Astrocyte of the hippocampus (primary cell): Measurements from ENCODE around the gene ADCY5.
A peak's percentile ranks its signal among the peaks of the same experiment; 100 is the strongest.

ENCODE experiments used
- DNase-seq: peaks from one replicate; pipeline ENCODE4 v3.0.0; 2011; ENCODE audit warnings: low read depth, low spot score

The ADCY5 gene

DNA sequence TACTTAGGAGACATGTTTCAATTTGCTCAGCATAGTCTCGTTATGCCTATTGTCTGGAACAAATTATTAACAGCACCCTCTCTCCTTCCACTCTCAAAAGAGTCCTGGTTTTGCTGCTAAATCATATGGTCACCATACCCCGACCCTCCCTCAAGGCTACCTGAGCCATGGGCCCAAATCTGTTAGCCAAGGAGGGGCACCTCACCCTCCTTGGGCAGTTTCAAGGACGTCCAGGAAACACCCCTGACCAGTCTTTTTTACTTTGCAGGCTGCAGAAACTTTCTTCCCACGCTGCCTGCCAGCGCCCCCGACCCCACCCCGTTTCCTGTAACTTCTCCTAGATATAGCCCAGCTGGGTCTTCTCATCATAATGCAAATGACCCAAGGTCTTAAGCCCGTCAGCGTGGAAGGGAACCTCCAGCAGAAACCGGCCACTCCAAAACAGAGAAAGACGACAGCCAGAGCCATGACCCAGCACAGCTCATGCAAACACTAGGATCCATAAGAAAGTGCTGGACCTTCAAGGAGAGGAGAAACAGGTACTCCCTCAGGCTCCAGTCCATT is 62.3 kb downstream of the ADCY5 start:
- DNase-seq: no peak

GRCh38 chr3:123385981-123386380 is 62.9 kb downstream of the ADCY5 start:
- peak; percentile 48 for DNase-seq

GRCh38 chr3:123385499-123385898 is 63.4 kb downstream of the ADCY5 start:
- no peak for DNase-seq

DNA sequence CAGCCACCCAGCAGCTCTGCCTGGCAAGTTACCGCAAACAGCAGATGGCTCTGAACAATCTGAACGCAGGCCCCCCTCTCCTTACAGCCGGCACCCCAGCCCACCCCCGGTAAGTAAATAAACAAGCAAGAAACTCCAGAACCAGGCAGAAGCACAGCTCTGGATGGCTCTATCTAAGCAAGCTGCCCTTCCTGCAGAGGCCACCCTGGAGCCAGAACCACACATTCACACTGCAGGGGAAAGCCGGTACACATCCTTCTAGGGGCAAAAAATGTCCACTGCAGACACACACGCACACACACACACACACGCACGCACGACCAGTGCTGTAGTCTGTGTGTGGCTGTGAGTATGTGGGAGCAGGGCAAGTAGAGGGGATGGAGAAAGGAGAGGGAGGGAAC is 63.9 kb downstream of the ADCY5 start:
- peak; percentile 22 for DNase-seq

DNA sequence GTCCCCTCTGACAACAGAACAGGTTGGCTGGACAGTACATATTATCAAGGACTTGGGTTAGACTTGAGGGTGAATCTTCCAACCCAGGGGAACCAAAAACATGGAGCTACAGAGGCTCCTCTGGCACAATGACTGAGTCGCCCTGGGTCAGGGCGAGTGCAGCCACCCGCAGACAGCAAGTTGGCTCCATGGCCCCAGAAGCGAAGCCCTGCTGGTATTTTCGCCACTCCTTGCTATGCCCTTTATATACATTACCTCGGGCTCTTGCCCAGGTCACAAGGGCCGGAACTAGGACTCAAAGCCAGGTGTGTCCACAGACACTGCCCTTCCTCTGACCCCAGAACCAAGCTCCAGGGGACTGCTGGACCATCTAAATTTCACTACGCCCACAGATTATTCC is 64.6 kb downstream of the ADCY5 start:
- no peak for DNase-seq

- DNase-seq: peak; percentile 52
These were observed 65.5 kb downstream of the ADCY5 start for GRCh38 chr3:123383091-123384053.

DNA sequence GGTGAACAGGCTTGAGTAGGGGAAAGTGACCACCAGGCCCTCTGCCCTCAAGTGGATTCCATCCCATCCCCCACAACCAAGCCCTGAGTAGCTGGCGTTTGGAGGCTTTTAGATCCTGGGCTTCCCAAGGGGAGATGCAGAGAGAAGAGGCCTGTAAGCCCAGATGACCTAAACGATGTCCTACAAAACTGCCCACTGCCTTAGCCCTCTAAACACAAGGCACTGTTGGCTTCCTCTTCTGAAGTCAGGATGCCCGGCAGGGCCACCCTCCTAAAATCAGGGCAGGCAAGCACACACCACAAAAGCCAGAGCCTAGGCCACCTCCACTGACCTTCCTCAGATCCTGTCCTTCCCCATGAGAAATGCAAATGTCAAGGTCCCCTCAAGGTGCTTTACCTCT is 68.6 kb downstream of the ADCY5 start:
- DNase-seq: no peak

- no peak for DNase-seq
These were observed 69.7 kb downstream of the ADCY5 start for GRCh38 chr3:123379041-123379830.

DNA sequence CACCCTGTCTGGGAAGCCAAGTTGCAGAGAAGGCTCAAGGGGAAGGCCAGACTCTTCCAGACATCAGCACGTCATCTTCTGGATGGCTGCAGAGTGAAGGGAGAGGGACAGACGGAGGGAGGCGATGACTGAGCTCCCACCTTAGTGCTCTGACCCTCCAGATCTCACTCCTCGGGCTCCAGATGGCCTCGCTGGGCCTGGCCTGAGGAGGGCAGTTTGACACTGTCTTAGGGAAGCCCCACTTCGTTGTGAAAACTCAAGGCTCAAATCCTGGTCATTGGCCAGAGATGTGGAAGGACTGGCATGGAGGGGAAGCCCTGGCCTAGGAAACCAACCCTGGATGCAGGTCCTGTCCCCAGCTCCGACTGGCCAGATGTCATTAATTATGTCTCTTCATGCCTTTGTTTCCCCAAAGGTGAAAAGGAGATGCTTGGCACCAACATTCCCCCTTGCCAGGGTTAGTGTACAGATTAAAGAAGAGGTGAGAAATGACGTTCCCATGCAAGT is 70.4 kb downstream of the ADCY5 start:
- no peak for DNase-seq

DNA sequence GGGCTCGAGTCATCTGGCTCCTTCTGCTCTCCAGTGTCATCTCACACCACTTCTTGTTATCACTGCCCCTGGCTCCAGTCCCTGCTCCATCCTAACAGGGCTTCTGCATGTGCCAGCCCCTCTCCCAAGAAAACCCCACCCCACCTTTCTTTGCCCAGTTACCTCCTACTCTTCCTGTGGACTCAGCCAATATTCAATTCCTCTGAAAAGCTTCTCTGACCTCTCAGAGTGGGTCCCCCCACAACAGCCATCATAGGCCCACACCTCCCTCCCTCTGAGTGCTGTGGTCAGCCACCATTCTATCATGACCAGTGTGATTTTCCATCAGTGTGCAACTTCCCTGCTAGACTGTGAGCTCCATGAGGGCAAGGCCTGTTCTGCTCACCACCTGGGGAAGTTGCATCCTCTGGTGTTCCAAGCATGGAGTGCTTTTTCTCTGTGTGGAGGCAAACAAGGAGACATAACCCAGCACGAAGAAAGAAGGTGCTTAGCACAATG is 71.6 kb downstream of the ADCY5 start:
- no peak for DNase-seq

- DNase-seq: no peak
These were observed 72.2 kb downstream of the ADCY5 start for GRCh38 chr3:123376451-123377242.

GRCh38 chr3:123375014-123375940 is 73.6 kb downstream of the ADCY5 start:
- DNase-seq: no peak

DNA sequence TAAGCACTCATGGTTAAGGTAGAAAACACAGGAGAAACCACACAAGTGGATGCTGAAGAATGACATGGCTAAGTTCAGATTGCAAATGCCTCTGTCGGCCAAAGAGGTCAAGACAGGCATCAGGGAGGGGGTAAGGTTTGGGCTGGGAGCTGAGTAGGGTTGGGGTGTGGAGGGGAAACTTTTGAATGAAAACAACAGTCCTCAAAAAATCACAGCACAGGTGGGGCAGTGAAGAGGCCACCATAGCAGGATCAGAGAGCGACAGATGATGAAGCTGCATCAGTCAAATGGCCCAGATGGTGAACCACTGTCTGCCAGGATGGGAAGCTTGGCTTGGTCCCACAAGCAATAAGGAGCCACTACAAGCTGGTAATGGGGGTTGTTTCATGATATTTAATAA is 74.9 kb downstream of the ADCY5 start:
- DNase-seq: no peak

DNA sequence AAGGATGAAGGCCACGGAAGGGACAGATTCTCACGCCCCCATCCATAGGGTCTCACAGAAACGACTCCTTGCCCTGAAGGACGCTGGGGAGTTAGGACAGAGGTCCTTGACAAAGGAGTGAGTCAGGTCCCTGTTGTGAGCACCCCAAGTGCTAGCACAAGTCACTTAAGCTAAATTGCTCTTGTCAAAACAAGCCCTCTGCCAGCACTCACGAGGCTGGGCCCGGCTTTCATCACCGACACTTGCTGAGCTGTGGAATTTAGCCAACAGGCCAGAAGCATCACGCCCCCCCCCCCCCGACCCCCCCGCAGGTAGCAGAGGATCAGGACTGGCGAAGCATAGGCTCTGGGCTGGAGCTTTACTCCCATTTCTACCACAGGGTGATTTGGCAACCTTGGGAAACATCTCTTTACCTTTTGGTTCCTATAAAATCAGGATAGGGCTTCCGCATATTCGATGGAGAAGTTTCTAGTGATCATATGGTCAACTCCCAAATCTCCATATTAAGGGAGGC is 75.4 kb downstream of the ADCY5 start:
- no peak for DNase-seq

GRCh38 chr3:123372686-123373473 is 76.0 kb downstream of the ADCY5 start:
- DNase-seq: no peak

DNA sequence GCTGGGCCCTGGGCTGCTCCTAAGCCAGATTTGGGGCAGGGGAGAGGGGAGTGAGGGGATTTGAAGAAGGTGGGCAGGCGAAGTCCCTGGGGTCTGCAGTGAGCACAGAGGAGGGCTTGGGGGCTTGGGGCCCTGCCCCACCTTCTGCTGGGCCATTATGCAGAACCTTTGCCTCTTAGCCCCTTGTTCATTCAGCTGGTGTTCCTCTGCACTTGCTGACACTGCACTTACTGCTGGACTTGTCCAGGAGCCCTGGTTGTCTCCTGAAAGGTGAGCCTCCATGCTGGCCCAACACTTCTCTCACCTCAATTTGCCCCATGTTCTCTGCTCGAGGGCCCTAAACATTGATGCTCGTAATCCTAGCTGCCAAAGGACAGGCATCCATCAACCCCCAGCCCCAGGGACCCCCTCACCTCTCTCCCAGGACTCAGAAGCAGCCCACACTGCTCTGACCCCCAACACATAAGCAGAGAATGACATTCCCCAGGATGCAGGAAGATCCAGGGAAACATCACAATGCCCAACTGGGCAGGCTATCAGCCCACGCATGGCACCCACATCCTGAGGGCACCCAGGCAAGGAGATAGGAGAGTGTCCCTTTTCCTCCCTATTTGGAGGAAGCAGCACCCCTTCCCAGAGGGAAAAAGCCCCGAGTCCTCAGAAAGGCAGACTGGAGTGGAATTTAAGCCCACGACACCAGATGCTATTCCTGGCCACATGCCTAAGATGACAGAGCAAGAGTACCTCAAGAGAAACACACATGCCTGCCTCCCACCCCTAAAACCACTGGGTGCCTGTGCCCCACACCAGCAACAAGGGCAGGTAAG is 76.8 kb downstream of the ADCY5 start:
- no peak for DNase-seq

DNA sequence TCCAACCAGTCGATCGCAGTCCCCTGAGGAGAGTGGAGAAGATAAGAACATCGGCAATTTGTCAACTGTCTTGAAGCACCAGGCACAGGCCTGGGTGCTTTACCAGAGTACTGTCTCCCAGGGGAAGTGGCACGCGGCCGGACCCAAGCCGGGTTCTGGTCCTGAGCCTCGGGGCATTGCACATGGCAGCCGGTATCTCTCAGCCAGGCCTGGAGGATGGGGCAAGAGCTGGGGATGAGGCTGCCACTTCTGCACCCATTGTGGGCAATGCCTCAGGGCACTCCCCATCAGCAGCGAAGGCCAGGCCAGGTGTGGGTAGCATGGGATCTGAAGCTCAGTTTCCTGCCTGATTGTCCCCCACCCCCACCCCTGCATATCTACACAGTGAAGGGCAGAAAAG is 77.5 kb downstream of the ADCY5 start:
- DNase-seq: no peak

- no peak for DNase-seq
These were observed 78.1 kb downstream of the ADCY5 start for GRCh38 chr3:123370819-123371218.
